NOMO-1 treated with DMSO at 0.1 percent for 48 hours (cell line): ENCODE results near the gene CD109.
A peak's percentile ranks its signal among the peaks of the same experiment; 100 is the strongest.

Experiments
- DNase-seq: peaks from one replicate; lab custom pipeline; 2025; ENCODE audit not compliant: unreplicated experiment; lab: John Stamatoyannopoulos, UW

CD109 gene

GRCh38 chr6:73724389-73724788, 28.4 kb downstream of the CD109 start:
- DNase-seq, result no peak

GRCh38 chr6:73725192-73725591, 29.2 kb downstream of the CD109 start:
- peak; percentile 86 for DNase-seq

DNA sequence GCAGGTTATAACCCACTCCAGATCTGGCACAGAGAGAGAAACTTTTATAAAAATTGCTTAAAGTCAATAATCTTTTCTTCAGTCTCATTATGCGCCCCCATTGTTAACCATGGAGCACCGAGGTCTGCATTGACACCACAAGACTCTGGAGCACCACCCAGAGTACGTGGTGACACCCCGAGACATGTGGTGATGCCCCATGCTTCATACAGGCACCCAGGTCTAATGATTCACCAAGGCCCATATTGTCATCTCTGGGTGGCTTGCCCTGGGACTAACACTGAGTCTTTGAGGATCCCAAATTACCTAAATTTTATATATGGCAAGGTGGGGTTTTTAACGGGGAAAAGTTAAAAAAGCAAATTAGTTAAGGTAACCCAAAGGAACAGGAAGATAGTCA, 31.1 kb downstream of the CD109 start:
- DNase-seq, result no peak

DNA sequence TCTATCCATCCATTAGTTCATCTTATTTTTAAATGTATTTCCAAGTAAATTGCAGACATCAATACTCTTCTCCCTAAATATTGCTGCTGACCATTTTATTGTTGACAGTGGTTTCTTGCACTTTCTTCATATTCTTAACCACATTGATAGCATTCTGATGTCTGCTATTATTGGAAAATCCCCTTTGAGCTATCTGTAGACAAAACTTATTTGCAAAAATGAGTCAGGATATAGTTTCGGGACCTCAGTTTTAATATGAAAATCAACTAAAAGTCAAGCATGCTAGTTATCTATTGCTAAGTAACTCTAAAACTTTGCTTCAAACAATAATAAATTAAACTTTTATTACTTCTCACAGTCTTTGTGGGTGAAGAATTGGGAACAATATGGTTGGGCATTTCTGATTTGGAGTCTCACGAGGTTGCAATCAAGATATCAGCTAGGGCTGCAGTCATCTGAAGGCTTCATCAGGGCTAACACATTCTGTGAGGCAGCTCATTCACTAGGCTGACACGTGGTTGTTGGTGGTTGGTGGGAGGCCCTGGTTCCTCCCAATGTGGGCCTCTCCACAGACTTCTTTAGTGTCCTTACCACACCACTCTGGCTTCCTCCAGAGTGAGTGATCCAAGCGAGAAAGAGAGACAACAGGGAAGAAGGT, 32.7 kb downstream of the CD109 start:
- peak; percentile 51 for DNase-seq

DNA sequence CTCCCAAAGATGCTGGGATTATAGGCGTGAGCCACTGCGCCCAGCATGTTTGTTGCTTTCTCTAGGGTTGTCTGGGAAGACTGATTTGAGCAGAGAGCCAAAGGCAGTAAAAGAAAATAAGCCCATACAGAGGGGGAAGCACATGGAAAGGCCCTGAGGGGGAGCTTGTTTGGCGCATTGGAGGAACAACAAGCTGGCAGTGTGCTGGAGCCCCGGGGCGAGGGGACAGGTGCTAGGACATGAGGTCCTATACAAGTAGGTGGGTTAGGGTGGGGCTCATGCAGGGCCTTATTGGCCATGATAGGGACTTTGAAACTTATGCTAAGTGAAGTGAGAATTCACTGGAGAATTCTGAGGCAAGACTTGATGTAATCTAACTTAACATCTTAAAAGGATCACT, 35.3 kb downstream of the CD109 start:
- DNase-seq, result no peak

DNA sequence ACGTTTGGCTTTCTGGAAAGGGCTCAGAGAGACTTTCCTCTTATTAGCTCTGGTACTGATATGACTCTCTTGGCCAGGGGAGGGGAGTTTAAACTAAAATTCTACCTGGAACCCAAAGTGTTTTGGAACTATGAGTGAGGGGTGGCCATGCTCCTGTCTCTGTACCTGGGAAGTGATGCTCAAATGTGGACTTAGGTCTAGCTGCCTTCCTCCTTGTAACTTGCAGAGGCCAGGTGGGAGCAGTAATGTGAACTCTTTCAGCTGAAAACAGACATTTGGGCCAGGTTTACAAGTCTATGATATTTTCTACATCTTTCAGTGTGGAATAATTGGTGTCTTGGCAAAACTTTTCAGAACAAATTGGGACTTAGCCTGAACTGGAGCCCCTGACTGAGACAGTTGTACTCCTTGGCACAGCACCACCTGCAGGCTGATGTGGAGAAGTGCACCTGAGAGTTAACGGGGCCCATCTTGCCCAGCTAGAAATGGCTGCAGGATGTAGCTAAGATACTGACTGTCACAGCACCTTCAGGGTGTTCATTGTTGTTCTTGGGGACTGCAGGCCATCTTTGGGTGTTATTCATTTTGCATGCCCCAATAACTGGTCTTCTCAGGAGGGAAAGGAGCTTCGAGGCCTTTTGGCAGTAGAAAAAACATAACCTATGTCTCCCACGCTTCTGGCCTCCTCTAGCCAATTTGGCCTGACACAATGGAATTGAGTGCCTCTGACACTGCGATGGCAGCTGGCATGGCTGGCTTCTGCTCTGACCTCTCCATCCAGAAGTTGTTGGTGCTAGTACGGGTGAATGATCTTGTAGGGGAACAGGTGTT, 37.1 kb downstream of the CD109 start:
- peak; percentile 70 for DNase-seq

- no peak for DNase-seq
Observed at GRCh38 chr6:73733791-73734190, 37.8 kb downstream of the CD109 start.

- no peak for DNase-seq
Observed at GRCh38 chr6:73734832-73735453, 38.9 kb downstream of the CD109 start.

- no peak for DNase-seq
Observed at GRCh38 chr6:73738367-73739028, 42.5 kb downstream of the CD109 start.

GRCh38 chr6:73739096-73739495, 43.1 kb downstream of the CD109 start:
- DNase-seq, result peak; percentile 63

DNA sequence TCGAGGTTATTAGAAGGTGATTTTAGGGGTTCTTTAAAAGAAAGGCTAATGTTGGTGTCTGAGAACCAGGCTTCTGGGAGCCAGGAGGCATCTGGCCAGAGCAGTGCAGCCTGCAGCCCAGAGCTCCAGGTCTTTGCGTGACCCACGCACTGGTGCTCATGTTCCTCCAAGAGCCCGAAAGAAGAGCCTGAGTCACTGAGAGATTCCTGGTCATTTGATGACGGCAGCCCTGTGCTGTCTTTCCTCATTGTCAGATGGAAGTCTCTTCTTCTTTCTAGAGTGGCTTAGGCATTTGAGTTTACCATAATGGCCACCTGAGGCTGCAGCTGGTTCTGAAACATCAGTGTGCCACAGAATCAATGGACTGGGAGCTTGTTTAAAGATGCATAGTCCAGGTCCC, 46.4 kb downstream of the CD109 start:
- no peak for DNase-seq

DNA sequence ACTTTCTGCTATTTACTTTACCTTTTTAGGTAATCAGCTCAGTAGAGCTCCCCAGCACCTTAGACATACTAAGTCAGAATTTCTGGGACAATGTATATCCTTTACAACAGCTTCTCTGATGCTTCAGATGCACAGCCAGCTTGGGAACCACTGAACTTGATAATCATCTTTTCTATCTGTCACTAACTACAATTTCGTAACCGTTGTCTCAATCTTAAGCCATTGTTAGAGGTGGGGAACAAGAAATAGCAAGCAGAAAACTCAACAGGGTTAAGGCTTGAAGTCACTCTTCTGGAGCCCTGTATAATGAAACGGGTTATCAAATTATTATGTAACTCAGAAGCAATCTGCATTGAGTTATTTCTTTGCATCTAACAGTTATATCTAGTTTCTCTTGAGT, 47.1 kb downstream of the CD109 start:
- DNase-seq, result no peak

GRCh38 chr6:73743556-73743955, 47.6 kb downstream of the CD109 start:
- DNase-seq, result no peak

DNA sequence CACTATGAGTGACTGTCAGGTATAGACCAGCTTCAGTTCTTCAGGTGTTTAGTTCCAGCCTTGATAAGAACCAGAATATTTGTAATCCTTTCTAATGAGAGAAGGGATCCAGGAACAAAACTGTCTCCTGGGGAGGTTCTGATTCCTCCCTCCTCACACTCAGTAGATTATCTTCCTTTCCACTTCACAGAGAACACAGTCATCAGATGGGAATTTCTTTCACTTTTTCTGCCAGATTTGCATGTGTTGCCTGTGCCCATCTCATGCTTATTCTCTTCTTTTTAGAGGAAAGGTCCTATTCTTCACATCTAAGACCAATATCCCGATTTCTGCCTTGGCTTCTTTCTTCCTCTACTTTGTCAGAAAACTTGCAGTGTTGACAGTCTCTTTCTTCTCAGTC, 50.8 kb downstream of the CD109 start:
- no peak for DNase-seq

- peak; percentile 85 for DNase-seq
Observed at GRCh38 chr6:73747289-73747688, 51.3 kb downstream of the CD109 start.

- DNase-seq, result no peak
Observed at GRCh38 chr6:73752943-73753342, 56.9 kb downstream of the CD109 start.

GRCh38 chr6:73766040-73766439, 70.0 kb downstream of the CD109 start:
- no peak for DNase-seq

DNA sequence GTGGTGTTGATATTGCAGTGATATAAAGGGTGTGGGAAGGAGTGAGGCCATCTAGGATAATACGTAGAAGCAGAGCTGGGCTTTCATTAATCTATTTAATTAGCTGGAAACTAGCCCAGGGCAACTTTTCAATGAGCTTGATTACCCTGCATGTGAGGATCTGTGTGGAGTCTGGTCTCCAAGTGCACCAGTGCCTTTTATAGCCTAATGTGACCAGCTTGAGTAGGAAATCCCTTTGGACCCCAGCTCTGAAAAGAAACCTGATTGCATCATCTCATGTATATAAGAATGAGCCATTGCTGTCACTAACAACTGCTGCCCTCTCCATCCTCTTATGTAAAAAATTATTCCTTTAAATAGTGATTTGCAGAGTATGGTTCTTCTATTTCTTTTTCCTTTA, 72.6 kb downstream of the CD109 start:
- DNase-seq, result no peak

- DNase-seq, result no peak
Observed at GRCh38 chr6:73769976-73770375, 74.0 kb downstream of the CD109 start.

DNA sequence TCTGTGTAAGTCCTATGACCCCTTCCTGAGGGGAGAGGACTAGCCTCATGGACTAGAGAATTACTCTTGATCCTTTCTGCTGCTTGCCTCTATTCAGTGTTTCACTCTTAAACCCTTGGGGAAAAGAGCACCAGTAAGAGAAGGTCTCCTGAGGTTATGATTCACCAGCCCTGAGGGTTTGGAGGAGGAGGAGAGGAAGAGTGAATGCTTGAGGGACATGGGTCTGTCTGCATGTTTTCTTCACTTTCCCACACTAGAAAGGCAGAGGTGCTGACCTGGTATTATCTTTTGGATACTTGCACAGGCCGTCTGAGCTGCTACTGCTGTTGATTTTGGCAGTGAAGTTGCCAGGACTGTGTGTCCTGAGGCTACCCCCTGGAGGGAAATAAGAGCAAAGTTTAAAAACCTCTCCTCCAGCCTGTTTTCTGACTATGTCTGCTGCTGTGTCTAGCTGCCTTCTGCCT, 78.3 kb downstream of the CD109 start:
- DNase-seq, result no peak

GRCh38 chr6:73779943-73780342, 83.9 kb downstream of the CD109 start:
- no peak for DNase-seq

DNA sequence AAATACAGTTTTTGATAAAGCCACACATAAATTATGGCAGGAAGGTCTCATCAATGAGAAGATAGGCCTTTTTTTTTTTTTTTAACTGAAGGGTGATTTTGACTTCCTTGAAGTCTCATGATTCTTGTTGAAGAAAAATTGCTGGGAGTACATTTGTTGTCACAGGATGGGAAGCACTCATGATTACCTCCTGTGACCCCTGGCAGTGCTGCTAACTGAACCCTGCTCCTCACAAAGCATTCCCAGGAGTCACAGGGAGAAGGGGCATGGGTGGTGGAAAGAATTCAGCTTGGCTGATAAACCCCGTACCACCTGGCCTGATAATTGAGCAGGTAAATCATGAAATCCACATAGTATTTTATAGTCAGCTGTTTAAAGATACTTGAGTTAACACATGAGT, 86.9 kb downstream of the CD109 start:
- no peak for DNase-seq
